CD1c-positive myeloid dendritic cell (primary cell): ENCODE measurements around the gene PPIE.

ENCODE experiments used
- DNase-seq: peaks from one replicate; pipeline ENCODE4 v3.0.0-alpha.2; 2016; ENCODE audit errors: extremely low spot score

PPIE gene

GRCh38 chr1:39720094-39720999, 18.3 kb upstream of the PPIE start:
- DNase-seq, result peak; percentile 84

DNA sequence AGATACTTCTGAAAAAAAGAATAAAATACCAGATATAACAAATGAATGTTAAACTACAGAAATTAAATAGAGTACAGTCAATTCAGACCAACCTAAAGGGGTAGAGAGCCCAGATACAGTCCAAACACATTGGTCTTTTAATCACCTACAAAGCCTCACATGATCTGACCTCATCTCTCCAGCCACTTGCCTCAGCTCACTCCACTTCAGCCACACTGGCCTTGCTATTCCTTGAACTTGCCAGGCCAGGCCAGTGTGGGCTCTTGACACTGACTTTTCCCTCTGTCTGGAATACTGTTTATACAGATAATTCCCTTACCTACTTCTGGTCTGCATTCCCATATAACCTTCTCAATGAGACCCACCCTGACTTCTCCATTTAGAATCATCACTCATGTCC, 17.0 kb upstream of the PPIE start:
- no peak for DNase-seq

DNA sequence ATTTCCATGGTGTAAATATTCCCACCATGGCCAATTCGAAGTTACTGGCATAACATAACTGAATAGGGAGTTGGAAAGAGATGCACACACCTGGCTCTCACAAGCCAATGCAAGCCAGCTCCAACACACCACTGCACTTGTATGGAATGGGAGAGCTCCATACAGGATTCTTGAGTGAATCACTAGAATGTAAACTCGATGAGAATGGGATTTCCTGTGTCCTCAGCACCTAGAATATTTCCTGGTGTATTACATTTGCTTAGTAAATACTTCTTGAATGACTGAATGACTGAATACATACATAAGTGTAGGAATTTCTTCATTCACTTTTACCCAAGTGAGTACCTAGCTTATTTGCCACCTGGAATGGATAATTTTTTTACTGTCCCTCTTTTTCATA, 16.2 kb upstream of the PPIE start:
- no peak for DNase-seq

GRCh38 chr1:39726600-39726999, 12.1 kb upstream of the PPIE start:
- DNase-seq, result no peak

DNA sequence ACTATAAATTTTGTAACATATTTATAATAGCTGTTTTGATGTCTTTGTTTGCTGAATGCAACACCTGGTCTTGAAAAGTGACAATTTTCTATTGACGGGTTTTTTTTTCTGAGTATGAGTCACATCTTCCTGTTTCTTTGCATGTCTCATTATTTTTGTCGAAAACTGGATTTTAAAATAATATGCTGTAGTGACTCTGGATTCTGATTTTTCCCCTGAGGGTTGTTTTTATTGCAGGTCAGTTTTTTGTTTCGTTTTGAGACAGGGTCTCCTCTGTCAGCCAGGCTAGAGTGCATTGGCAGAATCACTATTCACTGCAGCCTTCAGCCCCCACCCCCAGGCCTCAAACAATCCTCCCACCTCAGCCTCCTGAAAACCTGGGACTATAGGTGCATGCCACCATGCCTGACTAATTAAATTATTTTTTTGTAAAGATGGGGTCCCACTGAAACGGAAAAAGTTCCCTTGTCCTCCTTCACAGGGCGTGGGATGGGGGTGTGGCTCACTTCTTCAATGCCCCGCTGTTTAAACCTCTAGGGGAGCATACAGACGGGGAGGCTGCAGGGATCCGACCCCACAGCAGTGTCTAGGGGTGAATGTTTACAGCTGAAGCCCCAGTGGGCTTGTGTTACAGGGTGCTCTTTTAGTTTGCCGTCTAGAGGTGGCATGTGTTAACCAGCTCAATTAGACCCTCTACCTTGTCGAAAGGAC, 11.3 kb upstream of the PPIE start:
- peak; percentile 24 for DNase-seq

DNA sequence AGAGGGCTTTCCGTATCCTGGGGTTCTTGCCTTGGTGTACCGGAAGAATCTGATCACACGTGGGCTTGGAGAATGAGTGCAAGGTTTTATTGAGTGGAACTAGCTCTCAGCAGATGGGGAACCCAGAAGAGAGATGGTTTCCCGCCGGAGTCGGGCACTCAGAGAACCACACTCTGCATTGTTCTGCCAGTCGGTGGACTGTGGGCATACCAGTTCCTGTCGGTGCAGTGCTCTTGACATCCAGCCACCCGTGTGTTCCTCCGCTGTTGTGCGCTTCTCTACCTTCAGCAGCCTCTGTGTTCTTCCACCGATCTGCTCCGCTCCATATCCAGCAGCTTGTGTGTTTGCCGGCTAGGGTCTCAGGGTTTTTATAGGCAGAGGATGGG, 10.8 kb upstream of the PPIE start:
- no peak for DNase-seq

GRCh38 chr1:39729030-39729429, 9.7 kb upstream of the PPIE start:
- DNase-seq, result no peak

- no peak for DNase-seq
These were observed 8.8 kb upstream of the PPIE start for GRCh38 chr1:39729842-39730241.

- no peak for DNase-seq
These were observed 6.0 kb upstream of the PPIE start for GRCh38 chr1:39732730-39733129.

- no peak for DNase-seq
These were observed 5.5 kb upstream of the PPIE start for GRCh38 chr1:39733161-39733560.

GRCh38 chr1:39735731-39736130, 3.0 kb upstream of the PPIE start:
- DNase-seq, result no peak

DNA sequence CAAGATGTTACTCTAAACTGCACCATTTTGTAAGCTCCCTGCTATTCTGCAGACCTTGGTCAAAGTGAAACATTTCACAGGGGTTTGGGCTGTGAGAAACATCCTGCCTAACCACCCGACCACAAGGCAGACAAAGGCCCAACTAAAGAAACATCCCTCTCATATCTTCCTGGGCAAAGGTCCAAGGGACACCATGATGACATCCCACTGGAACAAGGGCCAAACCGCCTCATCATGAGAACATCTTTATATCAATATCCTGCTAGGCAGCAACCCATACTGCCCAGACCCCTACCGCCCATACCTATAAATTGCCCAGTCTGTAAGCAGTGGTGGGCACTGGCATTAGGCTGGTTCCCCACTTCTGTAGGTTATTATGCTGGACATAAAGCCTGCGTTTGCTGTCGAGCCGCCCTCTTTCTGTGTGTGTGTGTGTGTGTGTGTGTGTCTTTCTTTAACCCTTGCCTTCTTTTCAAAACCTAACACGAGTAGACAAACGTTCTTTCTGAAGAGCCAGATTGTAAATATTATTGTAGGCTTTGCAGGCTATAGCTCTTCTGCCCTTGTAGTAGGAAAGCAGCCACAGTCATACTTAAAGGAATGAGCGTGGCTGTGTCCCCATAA, 1.0 kb upstream of the PPIE start:
- no peak for DNase-seq

DNA sequence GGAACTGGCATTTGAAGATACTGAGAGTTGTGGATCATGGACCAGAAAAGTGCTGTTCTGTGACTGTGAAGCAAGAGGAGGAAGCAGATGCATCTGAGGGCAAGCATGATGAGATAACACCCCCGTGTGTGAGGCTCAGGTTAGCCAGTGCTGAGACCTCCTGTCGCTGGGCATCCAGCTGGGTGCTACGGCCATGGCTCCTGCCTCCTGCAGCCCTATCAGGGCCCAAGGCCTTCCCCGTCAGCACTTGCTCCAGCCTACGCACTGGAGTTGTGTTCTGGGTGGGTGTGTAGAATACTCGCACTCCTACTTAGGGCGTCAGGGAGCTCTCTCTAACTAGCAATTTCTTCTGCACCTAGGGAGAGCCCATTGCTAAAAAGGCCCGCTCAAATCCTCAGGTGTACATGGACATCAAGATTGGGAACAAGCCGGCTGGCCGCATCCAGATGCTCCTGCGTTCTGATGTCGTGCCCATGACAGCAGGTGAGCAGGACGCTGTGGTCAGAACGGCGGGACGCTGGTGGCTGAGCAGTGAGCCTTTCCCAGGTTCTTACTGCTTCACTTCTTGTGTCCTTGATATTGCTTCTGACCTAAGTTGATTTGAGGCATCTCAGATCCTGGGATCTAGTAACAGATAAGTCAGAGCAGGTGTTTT, 6.5 kb downstream of the PPIE start:
- DNase-seq, result no peak

DNA sequence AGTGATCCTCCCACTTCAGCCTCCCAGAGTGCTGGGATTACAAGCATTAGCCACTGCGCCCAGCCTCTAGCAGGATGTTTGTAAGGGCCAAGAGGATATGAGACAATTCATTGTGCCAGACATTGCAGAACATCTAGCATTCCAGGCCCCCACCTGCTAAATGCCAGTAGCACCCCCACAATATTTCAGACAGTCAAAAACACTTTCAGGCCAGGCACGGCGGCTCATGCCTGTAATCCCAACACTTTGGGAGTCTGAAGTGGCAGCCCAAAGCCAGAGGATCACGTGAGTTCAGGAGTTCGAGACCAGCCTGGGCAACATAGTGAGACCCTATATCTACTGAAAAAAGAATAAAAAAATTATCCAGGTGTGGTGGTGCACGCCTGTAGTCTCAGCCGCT, 12.9 kb downstream of the PPIE start:
- DNase-seq, result no peak

GRCh38 chr1:39752703-39753102, 14.0 kb downstream of the PPIE start:
- DNase-seq, result no peak

DNA sequence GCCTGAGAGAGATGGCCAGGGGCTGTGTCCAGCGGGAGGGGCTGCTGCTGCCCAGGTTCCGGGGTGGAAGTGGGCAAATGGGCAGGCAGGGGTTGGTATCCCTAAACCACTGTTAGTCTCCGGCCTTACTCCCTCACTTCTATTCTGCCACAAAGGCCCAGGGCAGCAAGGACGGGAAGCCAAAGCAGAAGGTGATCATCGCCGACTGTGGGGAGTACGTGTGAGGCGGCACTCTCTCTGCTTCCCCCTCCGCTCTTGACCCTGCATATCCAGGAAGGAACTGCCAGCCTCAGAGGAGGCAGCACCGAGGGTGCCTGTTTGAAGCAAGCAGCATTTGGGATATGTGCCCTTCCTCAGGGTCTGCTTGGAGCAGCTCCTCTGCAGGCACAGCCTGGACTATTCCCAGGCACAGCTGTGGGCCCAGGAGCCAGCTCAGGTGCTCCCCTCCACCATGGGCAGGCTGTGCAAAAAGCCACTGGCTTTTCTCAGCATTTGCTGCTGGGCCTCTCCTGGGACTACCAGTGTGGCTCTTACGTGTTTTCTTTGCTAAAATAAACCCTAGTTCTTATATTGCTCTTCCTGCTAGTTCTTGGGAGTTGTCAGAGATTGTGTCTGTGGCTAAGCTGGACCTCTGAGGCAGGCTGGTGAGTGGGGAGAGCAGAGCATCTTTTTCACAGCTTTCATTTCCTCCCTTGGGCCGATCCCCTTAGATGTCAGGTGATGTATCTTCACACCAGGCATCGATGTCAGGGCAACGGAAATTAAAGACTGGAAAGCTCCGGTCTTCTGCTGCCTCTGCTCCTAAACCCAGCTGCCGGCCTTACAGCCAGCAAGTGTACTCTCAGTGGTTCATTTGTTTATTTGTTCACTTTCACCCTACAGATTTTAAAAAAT, 14.7 kb downstream of the PPIE start:
- no peak for DNase-seq

DNA sequence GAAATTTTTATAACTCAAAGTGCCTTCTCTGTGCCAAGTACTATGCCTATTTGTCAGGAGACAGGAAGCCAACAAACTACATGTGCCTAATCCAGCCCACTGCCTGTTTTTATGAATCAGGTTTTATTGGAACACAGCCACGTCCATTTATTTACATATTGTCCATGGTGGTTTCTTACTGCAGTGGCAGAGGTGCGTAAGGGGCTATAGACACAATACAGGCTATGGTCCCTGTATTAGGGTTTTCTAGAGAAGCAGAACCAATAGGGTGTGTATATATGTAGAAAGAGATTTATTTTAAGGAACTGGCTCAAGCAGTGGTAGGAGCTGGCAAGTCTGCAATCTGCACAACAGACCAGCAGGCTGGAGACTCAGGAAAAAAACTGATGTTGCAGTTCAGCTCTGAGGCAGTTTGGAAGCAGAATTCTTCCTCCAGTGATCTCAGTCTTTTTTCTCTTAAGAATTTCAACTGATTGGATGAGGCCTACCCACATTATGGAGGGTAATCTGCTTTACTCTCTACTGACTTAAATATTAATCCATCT, 15.4 kb downstream of the PPIE start:
- DNase-seq, result no peak

DNA sequence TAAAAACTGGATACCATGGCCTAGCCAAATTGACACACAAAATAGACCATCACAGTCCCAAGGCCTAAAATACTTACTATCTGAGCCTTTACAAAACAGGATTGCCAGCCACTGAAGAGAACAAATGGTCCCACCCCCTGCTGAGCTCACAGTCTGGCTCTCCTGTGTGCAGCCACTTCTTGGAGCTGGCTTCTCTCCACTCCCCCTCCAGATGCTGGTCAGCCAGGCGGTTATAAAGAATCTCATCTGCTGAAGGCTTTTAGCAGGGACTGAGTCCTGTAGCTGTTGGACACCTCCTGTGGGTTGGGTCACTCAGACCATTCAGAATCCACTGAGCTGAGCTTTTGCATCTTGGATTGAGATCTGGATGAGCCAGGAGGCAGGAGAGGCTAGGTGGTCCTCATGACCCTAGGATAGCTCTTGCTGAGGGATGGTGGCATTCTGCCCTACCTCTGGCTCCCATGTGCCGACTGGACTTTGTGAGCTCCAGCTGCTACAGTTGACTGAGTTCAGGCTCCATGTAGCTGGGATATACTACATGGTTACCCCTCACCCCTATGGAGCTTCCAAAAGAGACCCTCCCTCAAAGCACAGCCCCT, 16.3 kb downstream of the PPIE start:
- no peak for DNase-seq

- DNase-seq, result no peak
These were observed 17.4 kb downstream of the PPIE start for GRCh38 chr1:39755965-39756659.

DNA sequence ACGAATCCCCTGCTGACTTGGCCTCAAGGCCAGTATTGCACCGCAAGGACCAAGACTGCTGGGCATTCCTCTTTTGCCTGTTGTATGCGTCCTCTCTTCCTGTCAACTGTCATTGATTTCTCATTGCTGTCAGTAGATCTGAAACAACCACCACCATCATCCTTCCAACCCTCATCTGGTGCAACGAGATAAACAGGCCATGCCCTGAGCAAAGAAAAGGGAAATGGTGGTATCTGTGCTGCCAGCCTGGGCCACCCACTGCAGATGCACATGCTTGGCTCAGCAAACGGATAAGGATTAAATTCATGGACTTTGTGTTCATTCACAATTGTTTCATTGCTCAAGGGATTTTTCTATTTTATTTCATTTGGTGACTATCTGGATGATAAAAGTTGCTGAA, 18.8 kb downstream of the PPIE start:
- DNase-seq, result no peak
